Kidney glomerular epithelial cell (primary cell): ENCODE data around the gene EYS.

ENCODE experiments used
- DNase-seq: peaks from one replicate; lab custom pipeline; 2025; lab: John Stamatoyannopoulos, UW

EYS gene

GRCh38 chr6:63671098-63671754 is 2035.8 kb downstream of the EYS start:
- DNase-seq, result no peak
